Measurements from ENCODE around the gene COMT.

Gene COMT

DNA sequence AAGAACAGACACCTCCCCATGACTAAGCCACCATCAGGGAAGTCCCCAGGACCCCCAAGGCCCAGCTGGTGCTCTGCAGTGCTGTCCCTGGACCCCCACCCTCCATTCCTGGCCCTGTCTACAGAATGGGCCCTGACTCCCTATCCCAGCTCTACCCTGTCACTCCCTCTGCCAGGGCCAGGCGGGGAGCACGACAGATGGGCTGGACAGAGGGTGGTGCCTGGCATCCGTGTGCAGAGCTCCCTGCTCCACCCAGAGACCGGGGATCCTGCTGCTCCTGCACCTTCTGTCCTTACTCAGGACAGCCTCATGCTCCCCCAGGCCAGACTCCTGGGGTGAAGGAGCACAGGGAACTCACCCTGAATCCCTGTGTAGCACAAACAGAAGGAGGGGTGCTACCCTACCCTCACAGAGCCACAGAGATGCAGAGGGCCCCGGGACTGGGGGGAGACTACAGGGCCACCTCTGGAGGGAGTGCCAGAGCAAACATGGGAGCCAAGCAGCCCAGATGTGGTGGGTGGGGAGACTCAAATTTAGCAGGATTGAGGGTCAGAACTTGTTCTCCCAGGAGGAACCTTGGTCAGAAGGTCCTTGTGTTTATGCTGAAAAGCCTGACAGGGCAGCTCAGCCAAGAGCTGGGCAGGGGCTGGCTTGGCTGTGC is 73.1 kb downstream of the COMT start:
- DNase-seq = no peak

DNA sequence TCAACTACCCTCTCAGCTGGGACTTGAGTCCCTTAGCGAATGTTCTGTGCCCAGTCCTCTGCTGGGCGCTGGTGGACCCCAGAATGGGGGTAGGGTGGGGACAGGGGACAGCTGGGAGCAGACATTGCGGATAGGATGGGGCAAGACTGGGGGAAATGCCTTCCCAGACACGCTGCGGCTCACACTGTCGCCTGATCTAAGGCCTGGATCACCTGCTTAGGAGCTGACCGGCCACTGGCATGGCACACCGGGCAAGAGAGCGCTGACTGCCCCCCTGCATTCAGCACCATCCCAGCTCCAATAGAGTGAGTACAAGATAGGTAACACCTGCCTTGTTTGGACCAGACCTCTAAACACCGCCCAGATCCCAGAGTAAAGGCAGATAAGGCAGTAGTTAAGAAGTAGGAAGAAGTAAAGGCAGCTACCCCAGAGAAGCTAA is 73.6 kb downstream of the COMT start:
- DNase-seq = no peak

DNA sequence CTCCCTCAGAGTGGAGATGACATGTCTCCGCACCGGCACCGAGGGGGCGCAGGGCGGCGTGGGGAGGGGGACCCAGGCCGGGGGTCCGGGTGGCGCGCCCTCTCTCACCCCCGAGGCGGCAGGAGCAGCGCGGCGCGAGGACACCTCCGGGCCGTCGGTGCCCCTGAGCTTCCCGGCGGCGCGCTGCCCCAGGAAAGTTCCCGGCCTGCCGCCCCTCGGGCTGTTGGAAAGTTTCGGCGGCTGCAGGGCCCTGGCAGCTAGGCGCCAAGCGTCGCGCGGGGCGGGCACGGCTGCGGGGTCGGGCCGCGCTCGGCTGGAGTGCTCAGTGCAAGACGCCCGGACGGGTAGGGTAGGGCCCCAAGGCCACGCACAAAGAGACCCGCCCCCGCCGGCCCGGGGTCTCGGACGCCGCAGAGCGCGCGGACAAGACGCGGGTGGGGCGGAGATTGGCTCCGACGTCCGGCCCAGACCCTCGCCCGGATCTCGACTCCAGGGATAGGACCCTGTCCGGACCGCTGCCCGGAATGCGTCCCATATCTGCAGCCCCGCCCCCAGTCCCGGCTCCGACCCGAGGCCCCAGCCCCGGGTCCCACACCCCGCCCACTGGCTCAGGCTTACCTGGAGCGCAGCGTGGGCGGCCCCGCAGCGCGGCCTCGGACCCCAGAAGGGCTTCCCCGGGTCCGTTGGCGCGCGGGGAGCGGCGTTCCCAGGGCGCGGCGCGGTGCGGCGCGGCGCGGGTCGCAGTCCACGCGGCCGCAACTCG is 74.6 kb downstream of the COMT start:
- DNase-seq = no peak

DNA sequence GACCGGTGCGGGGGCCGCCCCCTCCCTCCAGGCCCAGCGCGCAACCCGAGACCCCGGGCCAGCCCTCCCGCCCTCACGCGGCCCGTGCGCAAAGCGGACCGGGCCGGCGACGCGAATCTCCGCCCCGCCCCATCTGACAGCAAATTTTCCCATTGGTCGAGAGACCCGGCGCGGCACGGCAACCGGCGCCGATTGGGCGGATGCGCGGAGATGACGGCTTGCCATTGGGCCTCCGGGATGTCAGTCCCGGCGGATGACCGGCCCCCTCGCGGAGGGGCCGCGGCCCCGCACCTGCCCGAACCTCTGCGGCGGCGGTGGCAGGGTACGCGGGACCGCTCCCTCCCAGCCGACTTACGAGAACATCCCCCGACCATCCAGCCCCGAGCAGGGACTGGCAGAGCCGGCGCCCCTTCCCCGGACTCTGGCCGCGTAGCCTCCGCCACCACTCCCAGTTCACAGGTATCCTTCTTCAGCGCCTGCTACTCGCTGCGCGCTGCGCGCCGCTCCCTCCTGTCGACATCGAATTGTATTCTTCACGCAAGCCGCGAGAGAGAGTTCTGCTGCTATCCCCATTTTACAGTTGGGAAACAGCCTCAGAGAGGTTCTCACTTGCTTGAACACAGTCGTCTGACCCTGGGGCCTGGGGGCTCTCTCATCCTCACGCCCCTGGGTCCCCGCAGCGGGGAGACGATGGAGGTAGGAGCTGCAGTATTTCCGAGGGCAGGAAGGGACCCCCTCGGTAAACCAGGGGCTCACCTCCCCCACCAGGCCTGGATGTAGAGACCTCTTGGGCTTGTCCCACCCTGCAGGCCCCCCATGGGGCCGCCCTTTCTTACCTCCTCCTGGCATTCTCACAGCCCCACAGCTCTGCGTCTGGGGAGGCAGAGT is 75.4 kb downstream of the COMT start, which contains the start of gene ARVCF:
Gene ARVCF, minus strand, starts transcription at position 90 of the 888 bp plus-strand sequence. CDS start 26,029 bp downstream, outside the sequence.
- peak; percentile 92 for DNase-seq

DNA sequence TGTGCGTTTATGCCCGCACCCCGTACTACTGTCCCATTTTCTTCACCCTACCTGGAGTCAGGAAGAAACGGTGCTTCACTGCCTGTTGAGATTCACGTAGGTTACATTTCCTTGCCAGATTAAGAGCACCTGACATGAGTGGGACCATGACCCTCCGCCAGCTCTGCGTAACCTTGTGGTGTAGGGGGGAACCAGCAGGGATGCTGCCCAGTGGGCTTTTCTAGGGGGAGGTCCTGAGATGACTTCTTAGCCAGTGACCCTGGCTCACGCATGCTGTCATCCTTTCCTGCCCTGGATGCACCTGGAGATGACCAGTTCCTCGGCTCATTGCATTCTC is 76.0 kb downstream of the COMT start:
- no peak for DNase-seq

DNA sequence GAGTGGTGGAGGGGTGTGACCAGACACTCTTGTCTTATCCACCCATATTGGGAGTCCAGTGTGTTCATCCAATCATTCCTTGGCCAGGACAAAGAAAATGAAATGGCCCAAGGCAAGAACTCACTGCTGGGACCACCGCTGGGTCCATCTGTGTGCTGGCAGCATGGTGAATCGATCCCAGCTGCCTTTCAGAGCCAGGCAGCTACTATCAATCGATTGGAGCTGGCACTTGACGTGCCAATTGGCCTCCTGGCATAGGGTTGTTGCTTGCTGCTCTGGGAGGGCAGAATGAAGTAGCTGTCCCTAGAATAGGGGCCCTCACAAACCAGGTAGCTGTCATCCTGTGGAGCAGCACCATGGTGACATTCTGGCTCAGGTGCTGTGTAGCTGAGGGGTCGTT is 76.4 kb downstream of the COMT start:
- no peak for DNase-seq

All from activated CD4-positive, alpha-beta T cell treated with anti-CD3 and anti-CD28 coated beads, Interleukin-10, Interleukin-2, amounts not matched to agents 100 ng/mL and 50 ng/mL, durations not matched to agents 16 hours and 8 hours (primary cell).